CD14-positive monocyte (primary cell): ENCODE data around the gene HMGN3. TPM values are rescaled to one million over a fixed set of nuclear protein-coding genes. Genes with fewer than 3 reads are reported as not detected.

ENCODE experiments used
- DNase-seq, 3 donors: peaks; one replicate each; pipeline ENCODE4 v3.0.0-alpha.2; 2011 to 2022
- H2AFZ ChIP-seq: 2 replicates; pipeline ENCODE4 v1.6.0; 2012; ENCODE audit warnings: mild to moderate bottlenecking, low read depth, low read length, inconsistent platforms; ENCODE audit not compliant: insufficient read depth, poor library complexity, severe bottlenecking
- H3K27ac ChIP-seq, 2 donors: 1 replicate in 1 of 2; 2 replicates in 1 of 2; pipeline ENCODE4 v1.5.1; 2012 to 2013; ENCODE audit warnings: low read length in 2 of 2, control low read depth in 1 of 2, inconsistent platforms in 1 of 2, low read depth in 1 of 2, mild to moderate bottlenecking in 1 of 2
- H3K27me3 ChIP-seq, 2 donors: one replicate each; pipeline versions ENCODE4 v1.6.0 to v1.6.1; 2011 to 2013; ENCODE audit warnings: low read length in 2 of 2; ENCODE audit not compliant: control insufficient read depth in 2 of 2, insufficient read depth in 2 of 2
- H3K36me3 ChIP-seq, 2 donors: replicated peaks in 1 of 2; 1 replicate in 1 of 2; 2 replicates in 1 of 2; pipeline versions ENCODE4 v1.5.1 to v1.6.1; 2012 to 2013; ENCODE audit warnings: low read length in 2 of 2, control low read depth in 1 of 2, inconsistent platforms in 1 of 2, mild to moderate bottlenecking in 1 of 2; ENCODE audit not compliant: insufficient read depth in 2 of 2, control insufficient read depth in 1 of 2
- H3K4me1 ChIP-seq, 2 donors: 1 replicate in 1 of 2; 2 replicates in 1 of 2; pipeline versions ENCODE4 v1.5.1 to v1.6.1; 2012 to 2013; ENCODE audit warnings: low read length in 2 of 2, control low read depth in 1 of 2, inconsistent platforms in 1 of 2, mild to moderate bottlenecking in 1 of 2, moderate library complexity in 1 of 2; ENCODE audit not compliant: insufficient read depth in 2 of 2, control insufficient read depth in 1 of 2
- H3K4me2 ChIP-seq: replicated peaks from 2 replicates; pipeline ENCODE3; 2012; ENCODE audit warnings: low read length, moderate library complexity, mild to moderate bottlenecking; ENCODE audit not compliant: poor library complexity, severe bottlenecking; ENCODE audit errors: extremely low read depth
- H3K4me3 ChIP-seq, 3 experiments: fragments of 200-600 bp in 1 of 3; sonication (generic) in 1 of 3; replicated peaks in 1 of 3; 1 replicate in 2 of 3; 2 replicates in 1 of 3; pipeline ENCODE4 v1.5.1; 2011 to 2013; ENCODE audit warnings: low read length in 3 of 3, mild to moderate bottlenecking in 3 of 3, control low read depth in 2 of 3, low read depth in 2 of 3, inconsistent platforms in 1 of 3, moderate library complexity in 1 of 3
- H3K79me2 ChIP-seq: 2 replicates; pipeline ENCODE4 v1.6.0; 2012; ENCODE audit warnings: mild to moderate bottlenecking, control low read depth, inconsistent platforms, low read length, moderate library complexity; ENCODE audit not compliant: insufficient read depth
- H3K9ac ChIP-seq: 2 replicates; pipeline ENCODE4 v1.6.0; 2017; ENCODE audit warnings: low read length, mild to moderate bottlenecking; ENCODE audit not compliant: insufficient read depth, poor library complexity, severe bottlenecking
- H3K9me3 ChIP-seq, 2 donors: replicated peaks in 1 of 2; 1 replicate in 1 of 2; 2 replicates in 1 of 2; pipeline versions ENCODE4 v1.5.1 to v1.6.1; 2012 to 2013; ENCODE audit warnings: low read length in 2 of 2, control low read depth in 1 of 2; ENCODE audit not compliant: control insufficient read depth in 1 of 2, insufficient read depth in 1 of 2
- H4K20me1 ChIP-seq: 2 replicates; pipeline ENCODE4 v1.6.0; 2012; ENCODE audit warnings: mild to moderate bottlenecking, low read length, control low read depth, moderate library complexity; ENCODE audit not compliant: insufficient read depth
- H3K27ac Mint-ChIP-seq, 7 donors: one replicate each; pipeline ENCODE4 v1.8.0; 2020; ENCODE audit warnings: mild to moderate bottlenecking in 7 of 7, mixed read lengths in 7 of 7, moderate library complexity in 6 of 7, inconsistent platforms in 2 of 7
- H3K27me3 Mint-ChIP-seq, 3 donors: one replicate each; pipeline ENCODE4 v1.8.0; 2021 to 2022; ENCODE audit warnings: low read depth in 3 of 3, mild to moderate bottlenecking in 3 of 3, mixed read lengths in 3 of 3, moderate library complexity in 3 of 3, inconsistent platforms in 1 of 3
- H3K36me3 Mint-ChIP-seq, 2 donors: one replicate each; pipeline ENCODE4 v1.8.0; 2020; ENCODE audit warnings: mixed read lengths in 2 of 2, inconsistent platforms in 1 of 2, mild to moderate bottlenecking in 1 of 2
- H3K4me1 Mint-ChIP-seq: one replicate; pipeline ENCODE4 v1.8.0; 2020; ENCODE audit warnings: mild to moderate bottlenecking, mixed read lengths
- H3K4me3 Mint-ChIP-seq, 2 donors: one replicate each; pipeline ENCODE4 v1.8.0; 2020; ENCODE audit warnings: mild to moderate bottlenecking in 2 of 2, mixed read lengths in 2 of 2, moderate library complexity in 1 of 2
- H3K9me3 Mint-ChIP-seq, 7 donors: one replicate each; pipeline ENCODE4 v1.8.0; 2020 to 2022; ENCODE audit warnings: mixed read lengths in 7 of 7, mild to moderate bottlenecking in 6 of 7, moderate library complexity in 6 of 7, inconsistent platforms in 2 of 7
- WGBS: methylation state at CpG from one replicate; pipeline ENCODE4 v1.1.5; 2013; ENCODE audit warnings: missing lambda C conversion rate; ENCODE audit not compliant: insufficient coverage; 5-methylcytosine and 5-hydroxymethylcytosine counted together
- intact Hi-C, 2 donors: fragments of 100-400 bp; cut with micrococcal nuclease; formaldehyde crosslinking; loops; one replicate each; pipeline versions ENCODE4 v1.15.0 to v1.15.1; 2023
- polyA plus RNA-seq, 3 donors: library from polyadenylated mRNA; depleted of rRNA in 1 of 3; unstranded in 2 of 3; stranded (reverse) in 1 of 3; fragments of 300-500 nt in 2 of 3; fragments of >200 nt in 1 of 3; fragmentation: Illumina TruSeq in 2 of 3; gene quantifications; 1 replicate in 2 of 3; 2 replicates in 1 of 3; pipeline ENCODE4 v1.2.3, GENCODE V29; 2012 to 2021
- TF ChIP-seq, protein P1 (sequence below): fragments of 200-600 bp; IDR thresholded peaks from one replicate; pipeline ENCODE4 v1.8.0; 2022; ENCODE audit warnings: antibody characterized with exemption, mild to moderate bottlenecking

HMGN3 gene
- polyA plus RNA-seq, 3 donors: 63.9 to 106 (median 84.4) TPM

DNA sequence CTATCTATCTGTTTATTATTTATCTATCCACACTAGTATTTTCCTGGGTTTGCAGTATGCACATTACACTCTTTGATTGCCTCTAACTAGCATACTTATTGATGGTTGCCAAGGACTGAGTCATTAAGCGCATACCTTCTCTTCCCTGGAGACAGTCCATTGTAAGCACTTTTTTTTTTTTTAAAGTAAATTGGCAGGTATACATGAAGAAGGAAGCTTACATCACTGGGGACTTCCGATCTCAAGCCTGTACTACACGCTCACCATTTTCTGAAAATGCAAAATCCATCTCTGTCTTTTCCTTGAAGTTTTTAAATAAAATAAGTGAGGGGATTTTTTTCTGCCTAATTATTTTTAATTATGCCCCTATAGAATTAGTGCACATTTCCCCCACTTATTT is 63.5 kb downstream of the HMGN3 start:
- H3K27ac Mint-ChIP-seq: no peak overlapping the region
- H3K27me3 ChIP-seq: no peaks in the 10 kb centered on the region
- H3K9me3 ChIP-seq: peaks cover 0 to 4% of the 10 kb centered on the region in 2 donors
- TF ChIP-seq, protein P1, sequence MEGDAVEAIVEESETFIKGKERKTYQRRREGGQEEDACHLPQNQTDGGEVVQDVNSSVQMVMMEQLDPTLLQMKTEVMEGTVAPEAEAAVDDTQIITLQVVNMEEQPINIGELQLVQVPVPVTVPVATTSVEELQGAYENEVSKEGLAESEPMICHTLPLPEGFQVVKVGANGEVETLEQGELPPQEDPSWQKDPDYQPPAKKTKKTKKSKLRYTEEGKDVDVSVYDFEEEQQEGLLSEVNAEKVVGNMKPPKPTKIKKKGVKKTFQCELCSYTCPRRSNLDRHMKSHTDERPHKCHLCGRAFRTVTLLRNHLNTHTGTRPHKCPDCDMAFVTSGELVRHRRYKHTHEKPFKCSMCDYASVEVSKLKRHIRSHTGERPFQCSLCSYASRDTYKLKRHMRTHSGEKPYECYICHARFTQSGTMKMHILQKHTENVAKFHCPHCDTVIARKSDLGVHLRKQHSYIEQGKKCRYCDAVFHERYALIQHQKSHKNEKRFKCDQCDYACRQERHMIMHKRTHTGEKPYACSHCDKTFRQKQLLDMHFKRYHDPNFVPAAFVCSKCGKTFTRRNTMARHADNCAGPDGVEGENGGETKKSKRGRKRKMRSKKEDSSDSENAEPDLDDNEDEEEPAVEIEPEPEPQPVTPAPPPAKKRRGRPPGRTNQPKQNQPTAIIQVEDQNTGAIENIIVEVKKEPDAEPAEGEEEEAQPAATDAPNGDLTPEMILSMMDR: no peak
- H3K27me3 Mint-ChIP-seq: peaks cover 1 to 6% (median 6%) of the 10 kb centered on the region in 3 donors
- H3K27ac ChIP-seq: no peak overlapping the region
- no peak for DNase-seq
- no peaks in the 10 kb centered on the region for H3K79me2 ChIP-seq
- no peaks in the 10 kb centered on the region for H4K20me1 ChIP-seq
- no peak overlapping the region for H3K4me2 ChIP-seq
- H3K4me3 Mint-ChIP-seq: no peak overlapping the region
- no peaks in the 10 kb centered on the region for H3K4me1 ChIP-seq
- H3K4me1 Mint-ChIP-seq: no peaks in the 10 kb centered on the region
- H3K9ac ChIP-seq: no peak overlapping the region
- no peak overlapping the region for H3K4me3 ChIP-seq
- peaks cover 0 to 10% (median 6%) of the 10 kb centered on the region in 7 donors for H3K9me3 Mint-ChIP-seq
- intact Hi-C loops: no loop called here
- no CpG with 5 or more reads among the region's 3 CpGs for WGBS
- no peaks in the 10 kb centered on the region for H3K36me3 Mint-ChIP-seq
- no peak overlapping the region for H2AFZ ChIP-seq
- H3K36me3 ChIP-seq: no peaks in the 10 kb centered on the region

- no peaks in the 10 kb centered on the region for H3K79me2 ChIP-seq
- H3K4me3 Mint-ChIP-seq: peak overlapping the region in 1 of 2 donors; percentile 65
- H3K36me3 Mint-ChIP-seq: no peaks in the 10 kb centered on the region
- no CpG with 5 or more reads among the region's 5 CpGs for WGBS
- no peaks in the 10 kb centered on the region for H3K4me1 Mint-ChIP-seq
- peaks cover 0 to 8% (median 3%) of the 10 kb centered on the region in 7 donors for H3K9me3 Mint-ChIP-seq
- H3K27ac ChIP-seq: no peak overlapping the region
- intact Hi-C loops: no loop called here
- H3K27me3 ChIP-seq: no peaks in the 10 kb centered on the region
- TF ChIP-seq, protein P1: no peak
- no peaks in the 10 kb centered on the region for H4K20me1 ChIP-seq
- H3K9ac ChIP-seq: no peak overlapping the region
- DNase-seq: no peak
- no peak overlapping the region for H3K4me2 ChIP-seq
- peaks cover 0 to under 1% of the 10 kb centered on the region in 2 donors for H3K9me3 ChIP-seq
- H3K27ac Mint-ChIP-seq: no peak overlapping the region
- no peaks in the 10 kb centered on the region for H3K4me1 ChIP-seq
- no peak overlapping the region for H3K4me3 ChIP-seq
- no peaks in the 10 kb centered on the region for H3K36me3 ChIP-seq
- H2AFZ ChIP-seq: no peak overlapping the region
- peaks cover 1 to 7% (median 5%) of the 10 kb centered on the region in 3 donors for H3K27me3 Mint-ChIP-seq
Observed at GRCh38 chr6:79170431-79170830, 64.1 kb downstream of the HMGN3 start.
